OCI-LY3 (cell line): ENCODE results near the gene MAML2.
"Not testable (repeated sequence)": the region's sequence is repeated elsewhere in the genome, so short reads cannot be mapped to it uniquely, and the experiment has no call there.

Experiments
- H2AFZ ChIP-seq: fragments of 200-600, 300-600 bp; shearing (Covaris generic); 2 replicates; pipeline ENCODE4 v1.6.0; 2014; ENCODE audit warnings: antibody characterized with exemption, low read depth, low read length
- H3K27ac ChIP-seq: fragments of 200-600, 300-600 bp; sonication (generic); 2 replicates; pipeline ENCODE4 v1.5.1; 2014; ENCODE audit warnings: mild to moderate bottlenecking, low read length, moderate library complexity, mixed read lengths
- H3K27me3 ChIP-seq: fragments of 200-600, 300-600 bp; sonication (generic); 2 replicates; pipeline ENCODE4 v1.6.1; 2014; ENCODE audit warnings: low read depth, low read length, mixed read lengths
- H3K36me3 ChIP-seq: fragments of 200-600, 300-600 bp; sonication (generic); replicated peaks from 2 replicates; pipeline ENCODE3; 2014; ENCODE audit warnings: low read depth, low read length, mixed read lengths
- H3K4me1 ChIP-seq: fragments of 300-600, 200-600 bp; sonication (generic); 2 replicates; pipeline ENCODE4 v1.6.1; 2014; ENCODE audit warnings: low read length, mixed read lengths
- H3K4me2 ChIP-seq: fragments of 200-600, 300-600 bp; sonication (generic); 2 replicates; pipeline ENCODE4 v1.6.1; 2014; ENCODE audit warnings: low read length, mixed read lengths
- H3K4me3 ChIP-seq: fragments of 300-600, 200-600 bp; sonication (generic); 2 replicates; pipeline ENCODE4 v1.5.1; 2014; ENCODE audit warnings: antibody characterized with exemption, mild to moderate bottlenecking, low read length, moderate library complexity
- H3K79me2 ChIP-seq: fragments of 300-600, 200-600 bp; shearing (Covaris generic); 2 replicates; pipeline ENCODE4 v1.6.1; 2014; ENCODE audit warnings: mild to moderate bottlenecking, low read length, mixed read lengths
- H3K9ac ChIP-seq: fragments of 300-600, 200-600 bp; shearing (Covaris generic); 2 replicates; pipeline ENCODE4 v1.6.0; 2014; ENCODE audit warnings: mild to moderate bottlenecking, low read length, moderate library complexity
- H3K9me3 ChIP-seq: fragments of 200-600, 300-600 bp; shearing (Covaris generic); 2 replicates; pipeline ENCODE4 v1.6.1; 2014; ENCODE audit warnings: low read length, mixed read lengths; ENCODE audit not compliant: insufficient read depth
- H4K20me1 ChIP-seq: fragments of 200-600, 300-600 bp; sonication (generic); 2 replicates; pipeline ENCODE4 v1.6.1; 2016; ENCODE audit warnings: low read length, mixed read lengths; ENCODE audit not compliant: insufficient read depth
- CTCF ChIP-seq: fragments of 200-600, 300-600 bp; sonication (generic); IDR thresholded peaks from 2 replicates; pipeline ENCODE4 v1.5.1; 2014; ENCODE audit warnings: antibody characterized with exemption, low read length, low read depth
- EZH2phosphoT487 ChIP-seq: fragments of 200-600 bp; shearing (Covaris generic); IDR thresholded peaks from 2 replicates; pipeline ENCODE4 v1.6.1; 2018; ENCODE audit warnings: antibody characterized with exemption, mixed run types, low read depth

MAML2 gene

GRCh38 chr11:96290631-96291030, 52.4 kb downstream of the MAML2 start:
- Histone ChIP-seq H3K9ac (no peak overlapping the region), H3K27ac (no peak overlapping the region), H2AFZ (no peak overlapping the region), H3K4me3 (no peak overlapping the region), H3K36me3 (no peaks in the 10 kb centered on the region), H3K79me2 (peaks cover 9% of the 10 kb centered on the region; the same call in 1 of the 2 replicates), H3K27me3 (no peaks in the 10 kb centered on the region), H3K9me3 (no peaks in the 10 kb centered on the region), H3K4me1 (peaks cover 52% of the 10 kb centered on the region), H3K4me2 (no peak overlapping the region), H4K20me1 (no peaks in the 10 kb centered on the region)
- TF ChIP-seq CTCF (no peak), EZH2phosphoT487 (no peak)

GRCh38 chr11:96290031-96290430, 53.0 kb downstream of the MAML2 start:
- peaks cover 9% of the 10 kb centered on the region; the same call in 1 of the 2 replicates for H3K79me2 ChIP-seq
- H3K36me3 ChIP-seq = peaks cover under 1% of the 10 kb centered on the region
- no peaks in the 10 kb centered on the region for H3K27me3 ChIP-seq
- no peak overlapping the region for H2AFZ ChIP-seq
- no peak for TF ChIP-seq CTCF
- TF ChIP-seq EZH2phosphoT487 = no peak
- H3K9me3 ChIP-seq = no peaks in the 10 kb centered on the region
- H3K4me3 ChIP-seq = no peak overlapping the region
- H3K27ac ChIP-seq = no peak overlapping the region
- no peaks in the 10 kb centered on the region for H4K20me1 ChIP-seq
- no peak overlapping the region for H3K4me2 ChIP-seq
- no peak overlapping the region for H3K9ac ChIP-seq
- peaks cover 57% of the 10 kb centered on the region for H3K4me1 ChIP-seq

DNA sequence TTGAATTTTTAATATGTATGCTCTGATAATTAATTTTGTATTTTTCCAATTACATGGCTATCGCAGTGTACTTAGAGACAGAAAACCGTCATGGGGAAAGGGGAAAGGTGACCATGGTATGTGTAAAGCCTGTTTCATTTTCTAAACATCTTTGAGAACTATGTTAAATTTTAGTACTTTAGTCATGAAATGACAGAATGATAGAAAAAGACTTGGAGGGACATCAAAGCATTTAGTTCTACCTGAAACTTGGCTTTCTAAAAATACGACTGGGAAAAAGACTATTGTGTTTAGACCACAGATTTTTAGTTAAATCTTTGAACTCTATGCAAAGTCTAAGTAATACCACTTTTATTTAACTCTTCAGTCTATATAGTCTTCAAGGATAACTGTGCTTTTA, 54.1 kb downstream of the MAML2 start:
- no peak for TF ChIP-seq CTCF
- TF ChIP-seq EZH2phosphoT487 = no peak
- Histone ChIP-seq H3K36me3 (peaks cover 9% of the 10 kb centered on the region), H4K20me1 (no peaks in the 10 kb centered on the region), H2AFZ (no peak overlapping the region), H3K79me2 (peaks cover 12% of the 10 kb centered on the region; the same call in 1 of the 2 replicates), H3K27me3 (no peaks in the 10 kb centered on the region), H3K9ac (no peak overlapping the region), H3K9me3 (no peaks in the 10 kb centered on the region), H3K27ac (no peak overlapping the region), H3K4me1 (peaks cover 58% of the 10 kb centered on the region), H3K4me3 (no peak overlapping the region), H3K4me2 (peak overlapping the region; percentile 32)

- no peaks in the 10 kb centered on the region for H3K9me3 ChIP-seq
- H3K27ac ChIP-seq = no peak overlapping the region
- peak overlapping the region; percentile 36; the same call in 1 of the 2 replicates for H3K4me3 ChIP-seq
- peak overlapping the region; percentile 64 for H3K4me2 ChIP-seq
- H4K20me1 ChIP-seq = no peaks in the 10 kb centered on the region
- TF ChIP-seq EZH2phosphoT487 (no peak), CTCF (no peak)
- H3K79me2 ChIP-seq = peaks cover 19% of the 10 kb centered on the region; the same call in 1 of the 2 replicates
- H3K27me3 ChIP-seq = no peaks in the 10 kb centered on the region
- no peak overlapping the region for H2AFZ ChIP-seq
- H3K36me3 ChIP-seq = peaks cover 10% of the 10 kb centered on the region
- no peak overlapping the region for H3K9ac ChIP-seq
- H3K4me1 ChIP-seq = peaks cover 58% of the 10 kb centered on the region
Measured at GRCh38 chr11:96287822-96288439, 55.1 kb downstream of the MAML2 start.

- not testable (repeated sequence) for H3K4me2 ChIP-seq, H3K36me3 ChIP-seq, H3K9ac ChIP-seq, H3K27me3 ChIP-seq, H2AFZ ChIP-seq, H4K20me1 ChIP-seq, H3K9me3 ChIP-seq, H3K27ac ChIP-seq, H3K4me3 ChIP-seq
- peaks cover 24% of the 10 kb centered on the region; the same call in 1 of the 2 replicates for H3K79me2 ChIP-seq
- H3K4me1 ChIP-seq = peaks cover 63% of the 10 kb centered on the region
Measured at GRCh38 chr11:96285985-96286384, 57.0 kb downstream of the MAML2 start.
